GM19463 (cell line): ENCODE data around the gene OR7C2.

Source experiments
- ATAC-seq: cut with Tn5 transposase; IDR thresholded peaks from one replicate; pipeline ENCODE4 v1.9.1; 2021; ENCODE audit warnings: mild to moderate bottlenecking, moderate library complexity; ENCODE audit not compliant: unreplicated experiment

The OR7C2 gene

GRCh38 chr19:14978161-14978776 is 37.0 kb downstream of the OR7C2 start:
- ATAC-seq, result no peak

DNA sequence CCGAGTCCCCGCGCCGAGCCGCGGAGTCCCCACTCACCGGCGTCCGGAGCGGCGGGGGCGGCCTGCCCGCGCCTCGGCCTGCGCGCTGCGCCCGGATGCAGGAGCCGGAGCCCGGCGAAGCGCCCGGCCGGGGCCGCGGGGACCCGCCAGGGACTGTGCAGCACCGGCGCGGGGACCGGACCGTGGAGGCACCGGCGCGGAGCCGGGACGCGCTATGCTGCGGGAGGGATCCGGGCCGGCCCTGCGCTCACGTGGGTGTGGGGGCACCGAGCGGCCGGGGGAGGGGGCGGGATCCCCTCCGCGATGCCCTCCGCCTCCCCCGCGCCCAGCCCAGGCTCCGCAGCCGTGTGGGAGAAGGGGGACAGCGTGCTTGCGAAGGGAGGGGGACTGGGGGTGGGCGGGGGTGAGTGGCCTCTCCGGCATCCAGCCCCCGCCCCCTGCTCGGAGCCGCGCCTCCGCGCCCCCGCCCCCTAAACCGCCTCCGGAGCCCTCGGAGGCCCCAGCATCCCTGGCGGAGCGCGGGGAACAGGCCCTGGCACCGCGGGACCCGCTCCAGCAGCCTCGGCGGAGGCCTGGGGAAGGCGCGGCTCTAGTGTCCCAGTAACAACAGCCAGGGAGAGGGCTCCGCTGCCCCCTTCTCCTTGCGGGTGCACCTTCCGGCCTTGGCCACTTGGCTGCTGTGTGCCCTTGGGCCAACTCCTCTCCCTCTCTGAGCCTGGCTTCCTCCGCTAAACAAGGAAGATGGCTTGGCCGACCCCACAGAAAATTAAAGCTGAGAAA is 38.4 kb downstream of the OR7C2 start, which contains the start of gene SLC1A6:
TSS of gene SLC1A6 (minus strand) at position 389 of the 780 bp plus-strand sequence. CDS start 6,954 bp downstream, outside the sequence.
- no peak for ATAC-seq

DNA sequence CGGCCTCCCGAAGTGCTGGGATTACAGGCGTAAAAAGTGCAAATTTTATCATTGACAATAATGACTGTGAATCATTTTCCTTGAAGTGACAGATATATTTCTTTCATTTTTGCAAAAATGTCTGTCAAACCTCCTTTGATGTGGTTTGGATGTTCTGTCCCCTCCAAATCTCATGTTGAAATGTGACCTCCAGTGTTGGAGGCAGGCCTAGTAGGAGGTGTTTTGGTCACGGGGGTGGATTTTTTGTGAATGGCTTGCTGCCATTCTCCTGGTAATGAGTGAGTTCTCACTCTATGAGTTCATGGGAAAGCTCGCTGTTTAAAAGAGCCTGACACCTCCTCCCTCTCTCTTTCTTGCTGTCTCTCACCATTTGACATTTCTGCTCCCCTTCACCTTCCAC is 43.8 kb downstream of the OR7C2 start:
- no peak for ATAC-seq
